Stomach smooth muscle (tissue), 2 donors: ENCODE data around the gene RGS9BP.
"Not testable (repeated sequence)": the region's sequence is repeated elsewhere in the genome, so short reads cannot be mapped to it uniquely, and the experiment has no call there.

Experiments used
- H3K27ac ChIP-seq: one replicate; pipeline ENCODE4 v1.7.0; 2013; ENCODE audit warnings: mild to moderate bottlenecking, low read length, inconsistent platforms
- H3K27me3 ChIP-seq, 2 donors: one replicate each; pipeline ENCODE4 v1.7.0; 2013; ENCODE audit warnings: low read length in 2 of 2; ENCODE audit not compliant: insufficient read depth in 2 of 2, control insufficient read depth in 1 of 2
- H3K36me3 ChIP-seq, 2 donors: one replicate each; pipeline ENCODE4 v1.7.0; 2013; ENCODE audit warnings: low read length in 2 of 2; ENCODE audit not compliant: control insufficient read depth in 2 of 2, insufficient read depth in 2 of 2
- H3K4me1 ChIP-seq: one replicate; pipeline ENCODE4 v1.7.0; 2013; ENCODE audit warnings: low read length; ENCODE audit not compliant: control insufficient read depth, insufficient read depth
- H3K4me3 ChIP-seq, 2 donors: one replicate each; pipeline ENCODE4 v1.7.0; 2013; ENCODE audit warnings: low read length in 2 of 2
- H3K9ac ChIP-seq, 2 donors: one replicate each; pipeline ENCODE4 v1.7.0; 2013; ENCODE audit warnings: low read length in 2 of 2, mild to moderate bottlenecking in 1 of 2
- H3K9me3 ChIP-seq, 2 donors: one replicate each; pipeline ENCODE4 v1.7.0; 2013; ENCODE audit warnings: low read length in 2 of 2; ENCODE audit not compliant: control insufficient read depth in 2 of 2
- donor health status: healthy.
- donor health status: Pancreatic carcinoma.

The RGS9BP gene

DNA sequence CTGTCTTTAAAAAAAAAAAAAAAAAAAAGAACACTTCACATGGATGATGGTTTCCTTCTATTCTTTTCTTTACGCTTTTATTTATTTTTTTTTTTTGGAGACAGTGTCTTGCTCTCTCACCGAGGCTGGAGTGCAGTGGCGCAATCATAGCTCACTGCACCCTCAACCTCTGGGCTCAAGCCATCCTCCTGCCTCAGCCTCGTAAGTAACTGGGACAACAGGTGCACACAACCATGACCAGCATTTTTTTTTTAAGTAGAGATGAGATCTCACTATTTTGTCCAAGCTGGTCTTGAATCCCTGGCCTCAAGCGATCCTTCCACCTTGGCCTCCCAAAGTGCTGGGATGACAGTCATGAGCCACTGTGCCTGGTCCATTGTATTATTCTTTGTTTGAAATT, 25.0 kb upstream of the RGS9BP start:
- peaks cover 14 to 31% of the 10 kb centered on the region in 2 donors for H3K36me3 ChIP-seq
- H3K4me3 ChIP-seq = no peak overlapping the region
- no peaks in the 10 kb centered on the region for H3K27me3 ChIP-seq
- no peak overlapping the region for H3K27ac ChIP-seq
- no peak overlapping the region for H3K9ac ChIP-seq
- H3K4me1 ChIP-seq = peaks cover 13% of the 10 kb centered on the region
- no peaks in the 10 kb centered on the region for H3K9me3 ChIP-seq

DNA sequence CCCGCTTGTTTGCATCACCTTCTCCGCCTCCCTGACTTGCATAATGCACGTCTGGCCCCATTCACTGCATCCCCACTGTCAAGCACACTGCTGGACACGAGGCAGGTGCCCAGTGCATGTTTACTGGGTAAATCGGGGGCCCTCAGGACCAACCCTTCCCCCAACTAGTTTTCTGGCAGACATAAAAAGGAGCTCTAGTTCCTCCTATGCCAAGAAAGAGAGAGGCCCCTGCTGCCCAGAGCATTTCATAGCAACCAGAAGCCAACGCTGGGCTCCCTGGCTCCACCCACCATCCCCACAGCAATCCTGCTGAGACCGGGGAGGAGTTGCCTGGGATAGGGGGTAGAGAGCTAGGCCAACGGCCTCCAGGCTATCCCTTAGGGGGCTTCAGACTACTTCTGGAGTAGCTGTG, 23.9 kb upstream of the RGS9BP start:
- no peak overlapping the region for H3K4me3 ChIP-seq
- no peaks in the 10 kb centered on the region for H3K9me3 ChIP-seq
- H3K27ac ChIP-seq = peak overlapping the region; percentile 58
- peaks cover 16 to 31% of the 10 kb centered on the region in 2 donors for H3K36me3 ChIP-seq
- H3K9ac ChIP-seq = no peak overlapping the region
- H3K27me3 ChIP-seq = no peaks in the 10 kb centered on the region
- H3K4me1 ChIP-seq = peaks cover 13% of the 10 kb centered on the region

DNA sequence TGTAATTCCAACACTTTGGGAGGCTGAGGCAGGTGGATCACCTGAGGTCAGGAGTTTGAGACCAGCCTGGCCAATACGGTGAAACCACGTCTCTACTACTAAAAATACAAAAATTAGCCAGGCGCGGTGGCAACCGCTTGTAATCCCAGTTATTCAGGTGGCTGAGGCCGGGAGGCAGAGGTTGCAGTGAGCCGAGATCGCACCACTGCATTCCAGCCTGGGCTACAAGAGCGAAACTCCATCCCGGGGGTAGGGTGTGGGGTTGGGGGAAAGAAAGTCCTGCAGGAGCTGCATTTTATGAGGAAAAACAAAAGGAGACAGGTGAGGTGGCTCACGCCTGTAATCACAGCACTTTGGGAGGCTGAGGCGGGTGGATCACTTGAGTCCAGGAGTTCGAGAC, 23.3 kb upstream of the RGS9BP start:
- H3K9ac ChIP-seq, H3K4me3 ChIP-seq, H3K27me3 ChIP-seq, H3K9me3 ChIP-seq: not testable (repeated sequence)
- Histone ChIP-seq H3K4me1 (peaks cover 13% of the 10 kb centered on the region), H3K36me3 (peaks cover 13 to 27% of the 10 kb centered on the region in 2 donors), H3K27ac (peak overlapping the region; percentile 58)

DNA sequence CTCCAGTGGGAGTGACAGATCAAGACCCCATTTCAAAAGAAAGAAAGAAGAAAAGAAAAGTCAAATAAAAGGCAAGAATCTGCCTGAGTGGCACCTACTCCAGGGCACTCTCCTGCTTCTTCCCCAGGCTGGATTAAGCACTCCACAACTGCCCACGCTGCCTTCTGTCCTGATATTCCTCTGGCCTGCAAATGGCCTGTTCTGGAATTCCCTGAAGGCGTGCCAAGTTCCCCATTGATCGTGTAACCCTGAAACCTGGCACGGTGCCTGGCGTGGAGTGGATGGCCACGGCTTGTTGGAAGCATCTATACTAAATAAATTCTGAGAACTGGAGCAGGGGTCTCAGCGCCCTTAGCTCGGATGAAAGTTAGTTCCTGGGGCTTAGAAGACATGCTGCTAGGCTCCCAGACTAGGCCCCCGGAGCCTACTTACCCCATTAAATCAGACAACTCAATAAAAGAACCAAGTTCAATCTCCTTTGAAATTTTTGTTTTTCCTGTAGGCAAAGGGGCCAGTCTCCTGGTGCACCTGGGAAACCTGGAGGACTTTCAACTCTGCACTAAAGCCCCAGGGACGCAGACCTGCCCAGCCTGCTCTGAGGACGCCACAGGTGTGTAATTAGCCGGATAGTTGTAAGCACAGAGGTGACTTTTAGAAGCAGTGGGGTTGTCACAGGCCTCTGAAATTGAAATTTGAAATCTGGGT, 22.6 kb upstream of the RGS9BP start:
- peaks cover 13% of the 10 kb centered on the region for H3K4me1 ChIP-seq
- no peak overlapping the region for H3K4me3 ChIP-seq
- no peak overlapping the region for H3K27ac ChIP-seq
- H3K9ac ChIP-seq = no peak overlapping the region
- peaks cover 8 to 21% of the 10 kb centered on the region in 2 donors for H3K36me3 ChIP-seq
- no peaks in the 10 kb centered on the region for H3K27me3 ChIP-seq
- no peaks in the 10 kb centered on the region for H3K9me3 ChIP-seq

DNA sequence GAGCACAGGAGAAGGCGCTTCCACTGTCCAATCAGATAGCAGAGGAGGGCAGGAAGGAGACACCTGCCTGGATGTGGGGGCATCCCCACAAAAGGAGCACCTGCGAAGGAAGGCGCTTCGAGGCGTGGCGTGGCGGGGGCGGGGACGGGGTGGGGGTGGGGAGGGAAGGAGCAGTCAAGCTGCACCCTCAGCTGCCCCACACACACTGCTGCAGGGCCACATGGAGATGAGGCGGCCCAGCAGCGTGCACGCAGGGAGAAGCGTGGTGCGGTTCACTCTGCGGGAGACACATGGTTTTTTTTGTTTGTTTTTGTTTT, 22.1 kb upstream of the RGS9BP start:
- H3K4me3 ChIP-seq = no peak overlapping the region
- H3K36me3 ChIP-seq = peaks cover 10 to 21% of the 10 kb centered on the region in 2 donors
- no peaks in the 10 kb centered on the region for H3K27me3 ChIP-seq
- no peak overlapping the region for H3K27ac ChIP-seq
- H3K9me3 ChIP-seq = no peaks in the 10 kb centered on the region
- peaks cover 13% of the 10 kb centered on the region for H3K4me1 ChIP-seq
- no peak overlapping the region for H3K9ac ChIP-seq

DNA sequence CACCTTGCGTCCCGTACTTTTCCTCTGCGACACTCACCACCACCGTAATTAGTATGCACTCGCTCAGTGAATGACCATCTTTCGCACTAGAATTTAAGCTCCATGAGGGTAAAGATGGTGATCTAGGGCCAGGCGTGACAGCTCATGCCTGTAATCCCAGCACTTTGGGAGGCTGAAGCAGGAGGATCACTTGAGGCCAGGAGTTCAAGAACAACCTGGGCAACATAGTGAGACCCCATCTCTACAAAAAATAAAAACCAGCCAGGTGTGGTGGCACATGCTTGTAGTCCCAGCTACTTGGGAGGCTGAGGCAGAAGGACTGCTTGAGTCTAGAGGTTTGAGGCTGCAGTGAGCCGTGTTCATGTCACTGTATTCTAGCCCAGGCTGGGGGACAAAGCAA, 19.3 kb upstream of the RGS9BP start:
- H3K9ac ChIP-seq, H3K27ac ChIP-seq, H3K27me3 ChIP-seq, H3K4me3 ChIP-seq, H3K9me3 ChIP-seq: not testable (repeated sequence)
- H3K4me1 ChIP-seq = peaks cover 13% of the 10 kb centered on the region
- H3K36me3 ChIP-seq = peaks cover 7 to 17% of the 10 kb centered on the region in 2 donors

DNA sequence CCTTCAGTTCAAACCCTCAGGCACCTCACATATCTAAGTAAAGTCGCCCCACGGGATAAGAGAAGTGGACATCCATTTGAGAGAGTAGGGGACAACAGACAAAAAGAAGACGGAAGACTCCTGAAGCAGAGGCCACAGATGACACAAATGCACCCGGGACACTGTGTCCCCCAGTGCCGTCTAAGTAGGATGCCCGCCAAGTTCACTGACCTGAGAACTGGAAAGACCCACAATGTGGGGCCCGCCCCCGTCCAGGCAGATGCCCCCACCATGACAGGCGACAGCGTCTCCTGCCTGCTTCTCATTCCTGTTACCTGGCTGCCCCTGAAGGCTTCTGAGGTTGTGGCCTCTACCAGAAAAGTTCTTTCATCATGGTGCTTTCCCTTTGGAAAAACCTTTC, 17.6 kb upstream of the RGS9BP start:
- no peaks in the 10 kb centered on the region for H3K4me1 ChIP-seq
- H3K27me3 ChIP-seq = no peaks in the 10 kb centered on the region
- peaks cover 7 to 17% of the 10 kb centered on the region in 2 donors for H3K36me3 ChIP-seq
- no peaks in the 10 kb centered on the region for H3K9me3 ChIP-seq
- H3K4me3 ChIP-seq = no peak overlapping the region
- H3K27ac ChIP-seq = no peak overlapping the region
- no peak overlapping the region for H3K9ac ChIP-seq

DNA sequence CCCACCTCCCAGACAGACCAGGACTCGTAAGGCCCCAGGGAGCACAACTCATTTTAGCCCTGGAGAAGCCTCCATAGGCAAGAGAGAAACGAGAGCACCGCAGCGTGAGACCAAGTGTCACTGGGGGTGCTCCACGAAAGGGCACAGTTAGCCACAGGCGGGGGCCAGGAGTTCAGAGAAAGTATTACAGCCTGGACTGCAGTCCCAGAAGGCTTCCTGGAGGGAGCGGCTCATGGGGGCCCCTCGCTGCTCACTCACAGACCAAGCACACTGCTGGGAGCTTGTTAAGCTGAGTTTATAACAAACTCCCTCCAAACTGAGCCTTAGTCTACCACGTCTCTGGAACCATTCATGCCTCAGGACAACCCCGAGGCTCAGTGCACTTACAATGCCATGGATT, 17.1 kb upstream of the RGS9BP start:
- no peak overlapping the region for H3K27ac ChIP-seq

DNA sequence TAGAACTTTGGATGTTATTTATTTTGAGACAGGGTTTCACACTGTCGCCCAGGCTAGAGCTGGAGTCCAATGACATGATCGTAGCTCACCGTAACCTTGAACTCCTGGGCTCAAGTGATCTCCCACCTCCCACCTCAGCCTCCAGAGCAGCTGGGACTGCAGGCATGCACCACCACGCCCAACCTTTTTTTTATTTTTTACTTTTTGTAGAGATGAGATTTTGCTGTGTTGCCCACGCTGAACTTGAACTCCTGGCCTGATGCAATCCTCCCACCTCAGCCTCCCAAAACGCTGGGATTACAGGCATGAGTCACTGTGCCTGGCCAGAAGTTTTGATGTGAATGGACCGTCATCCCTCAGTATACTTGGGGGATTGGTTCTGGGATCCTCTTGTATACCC, 14.3 kb upstream of the RGS9BP start:
- H3K27me3 ChIP-seq = no peaks in the 10 kb centered on the region
- H3K27ac ChIP-seq = no peak overlapping the region
- H3K9ac ChIP-seq = no peak overlapping the region
- peaks cover 2% of the 10 kb centered on the region for H3K4me1 ChIP-seq
- H3K36me3 ChIP-seq = peaks cover 5% of the 10 kb centered on the region in 2 donors
- no peaks in the 10 kb centered on the region for H3K9me3 ChIP-seq
- H3K4me3 ChIP-seq = no peak overlapping the region

More for the DNA sequence above, 17.1 kb upstream of the RGS9BP start:
- Histone ChIP-seq H3K9me3 (no peaks in the 10 kb centered on the region), H3K9ac (no peak overlapping the region), H3K4me1 (no peaks in the 10 kb centered on the region), H3K4me3 (no peak overlapping the region), H3K27me3 (no peaks in the 10 kb centered on the region), H3K36me3 (peaks cover 7 to 17% of the 10 kb centered on the region in 2 donors)

DNA sequence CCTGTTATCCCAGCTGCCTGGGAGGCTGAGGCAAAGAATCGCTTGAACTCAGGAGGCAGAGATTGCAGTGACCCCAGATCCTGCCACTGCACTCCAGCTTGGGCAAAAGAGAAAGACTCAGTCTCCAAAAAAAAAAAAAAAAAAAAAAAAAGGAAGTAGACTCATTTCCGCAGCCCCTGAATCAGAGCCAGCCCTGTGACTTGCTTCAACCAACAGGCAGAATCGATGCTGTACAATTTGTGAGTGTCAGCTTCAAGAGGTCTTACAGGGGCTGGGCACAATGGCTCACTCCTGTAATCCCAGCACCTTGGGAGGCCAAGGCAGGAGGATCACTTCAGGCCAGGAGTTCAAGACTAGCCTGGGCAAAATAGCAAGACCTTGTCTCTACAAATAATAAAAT, 13.5 kb upstream of the RGS9BP start:
- peaks cover 5 to 8% of the 10 kb centered on the region in 2 donors for H3K36me3 ChIP-seq
- H3K27ac ChIP-seq = no peak overlapping the region
- no peaks in the 10 kb centered on the region for H3K9me3 ChIP-seq
- H3K9ac ChIP-seq = no peak overlapping the region
- H3K4me1 ChIP-seq = peaks cover 4% of the 10 kb centered on the region
- H3K27me3 ChIP-seq = no peaks in the 10 kb centered on the region
- H3K4me3 ChIP-seq = no peak overlapping the region

DNA sequence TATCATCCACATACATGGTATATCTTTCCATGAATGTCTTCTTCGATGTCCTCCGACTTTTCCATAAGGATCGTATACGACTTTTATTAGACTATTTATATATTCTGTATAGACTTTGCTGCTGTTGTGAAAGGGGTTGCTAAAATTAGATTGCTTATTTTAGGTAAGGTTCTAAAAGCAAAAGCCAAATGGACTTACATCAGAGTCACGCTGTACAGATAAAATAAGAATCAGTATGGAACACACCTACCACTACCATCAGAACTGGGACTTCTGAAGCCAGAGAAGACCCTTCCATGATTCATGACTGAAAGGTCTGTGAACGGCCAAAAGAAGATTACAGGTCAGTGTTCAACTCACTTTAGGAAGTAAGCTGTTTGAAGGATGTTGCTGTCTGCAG, 9.6 kb upstream of the RGS9BP start:
- H3K9me3 ChIP-seq = no peaks in the 10 kb centered on the region
- no peak overlapping the region for H3K9ac ChIP-seq
- H3K36me3 ChIP-seq = peaks cover 0 to 3% of the 10 kb centered on the region in 2 donors
- H3K4me3 ChIP-seq = no peak overlapping the region
- H3K4me1 ChIP-seq = peaks cover 4% of the 10 kb centered on the region
- no peak overlapping the region for H3K27ac ChIP-seq
- no peaks in the 10 kb centered on the region for H3K27me3 ChIP-seq
